Peyer's patch (tissue), 4 donors: ENCODE measurements around the gene UVRAG.

Experiments
- POLR2A ChIP-seq, 2 donors: fragments of 450-650 bp; IDR thresholded peaks; one replicate each; pipeline ENCODE4 v1.5.1; 2017; ENCODE audit warnings: antibody characterized with exemption in 2 of 2, mild to moderate bottlenecking in 2 of 2, moderate library complexity in 2 of 2
- TF ChIP-seq, protein P1 (sequence below), 6 experiments: fragments of 450-650 bp in 4 of 6; fragments of 200-600 bp in 2 of 6; sonication (generic) in 1 of 6; IDR thresholded peaks; one replicate each; pipeline ENCODE4 v1.5.1; 2017 to 2019; ENCODE audit warnings: antibody characterized with exemption in 6 of 6, mild to moderate bottlenecking in 3 of 6, moderate library complexity in 1 of 6

DNA sequence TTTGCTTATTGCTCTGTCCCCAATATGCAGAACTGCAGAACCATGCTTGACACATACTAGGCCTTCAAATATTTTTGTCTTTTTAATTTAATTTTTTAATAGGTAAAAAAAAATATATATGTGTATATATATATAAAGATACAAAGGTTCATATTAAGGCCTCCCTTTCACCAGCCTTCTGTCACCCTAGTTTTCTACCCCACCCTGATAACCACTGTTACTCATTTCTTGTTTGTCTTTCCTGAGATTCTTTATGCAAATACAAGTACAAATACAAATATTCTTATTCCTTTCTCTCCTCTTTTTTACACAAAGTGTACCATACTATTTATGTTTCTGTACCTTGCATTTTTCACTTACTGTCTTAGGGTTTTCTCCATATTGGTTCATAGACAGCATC, 43.0 kb downstream of the UVRAG start:
- no peak for TF ChIP-seq POLR2A (IDR thresholded peaks at IDR 0.05)
- TF ChIP-seq, protein P1, sequence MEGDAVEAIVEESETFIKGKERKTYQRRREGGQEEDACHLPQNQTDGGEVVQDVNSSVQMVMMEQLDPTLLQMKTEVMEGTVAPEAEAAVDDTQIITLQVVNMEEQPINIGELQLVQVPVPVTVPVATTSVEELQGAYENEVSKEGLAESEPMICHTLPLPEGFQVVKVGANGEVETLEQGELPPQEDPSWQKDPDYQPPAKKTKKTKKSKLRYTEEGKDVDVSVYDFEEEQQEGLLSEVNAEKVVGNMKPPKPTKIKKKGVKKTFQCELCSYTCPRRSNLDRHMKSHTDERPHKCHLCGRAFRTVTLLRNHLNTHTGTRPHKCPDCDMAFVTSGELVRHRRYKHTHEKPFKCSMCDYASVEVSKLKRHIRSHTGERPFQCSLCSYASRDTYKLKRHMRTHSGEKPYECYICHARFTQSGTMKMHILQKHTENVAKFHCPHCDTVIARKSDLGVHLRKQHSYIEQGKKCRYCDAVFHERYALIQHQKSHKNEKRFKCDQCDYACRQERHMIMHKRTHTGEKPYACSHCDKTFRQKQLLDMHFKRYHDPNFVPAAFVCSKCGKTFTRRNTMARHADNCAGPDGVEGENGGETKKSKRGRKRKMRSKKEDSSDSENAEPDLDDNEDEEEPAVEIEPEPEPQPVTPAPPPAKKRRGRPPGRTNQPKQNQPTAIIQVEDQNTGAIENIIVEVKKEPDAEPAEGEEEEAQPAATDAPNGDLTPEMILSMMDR (IDR thresholded peaks at IDR 0.05): no peak
